ENCODE measurements around the gene HINT2. TPM values are rescaled to one million over a fixed set of nuclear protein-coding genes. Genes with fewer than 3 reads are reported as not detected.

The HINT2 gene
- total RNA-seq, 6 experiments from 2014 or later = 23.3 to 35.3 (median 34.6) TPM

GRCh38 chr9:35852876-35853865 lies 38.3 kb upstream of the HINT2 start:
- Mint-ChIP-seq H3K27me3 (ENCODE audit: insufficient read depth) (peaks cover 10% of the 10 kb centered on the region), H3K9me3 (no peaks in the 10 kb centered on the region), H3K4me1 (ENCODE audit: low read depth) (peaks cover 10% of the 10 kb centered on the region), H3K4me3 (no peak overlapping the region), H3K36me3 (ENCODE audit: low read depth) (no peaks in the 10 kb centered on the region), H3K27ac (no peak overlapping the region)
- no peak for TF ChIP-seq CTCF (IDR thresholded peaks at IDR 0.05)
- DNase-seq = no peak

GRCh38 chr9:35852267-35852815 lies 37.5 kb upstream of the HINT2 start:
- Mint-ChIP-seq H3K36me3 (ENCODE audit: low read depth) (no peaks in the 10 kb centered on the region), H3K4me3 (no peak overlapping the region), H3K4me1 (ENCODE audit: low read depth) (peaks cover 19% of the 10 kb centered on the region), H3K9me3 (no peaks in the 10 kb centered on the region), H3K27me3 (ENCODE audit: insufficient read depth) (peaks cover 8% of the 10 kb centered on the region), H3K27ac (no peak overlapping the region)
- TF ChIP-seq CTCF (IDR thresholded peaks at IDR 0.05) = no peak
- DNase-seq = no peak

- Mint-ChIP-seq H3K9me3 (no peaks in the 10 kb centered on the region), H3K4me3 (peak overlapping the region; percentile 67), H3K36me3 (ENCODE audit: low read depth) (no peaks in the 10 kb centered on the region), H3K27me3 (ENCODE audit: insufficient read depth) (no peaks in the 10 kb centered on the region; the same call in none of the 2 replicates), H3K4me1 (ENCODE audit: low read depth) (peaks cover 45% of the 10 kb centered on the region), H3K27ac (peak overlapping the region; percentile 83)
- peak; percentile 94 for DNase-seq
- no peak for TF ChIP-seq CTCF (IDR thresholded peaks at IDR 0.05)
Measured at GRCh38 chr9:35847792-35848572, 33.1 kb upstream of the HINT2 start.

- DNase-seq = no peak
- peaks cover 45% of the 10 kb centered on the region for H3K4me1 Mint-ChIP-seq (ENCODE audit: low read depth)
- H3K4me3 Mint-ChIP-seq = no peak overlapping the region
- H3K27ac Mint-ChIP-seq = peak overlapping the region; percentile 75; the same call in 1 of the 2 replicates
- no peaks in the 10 kb centered on the region for H3K9me3 Mint-ChIP-seq
- H3K36me3 Mint-ChIP-seq (ENCODE audit: low read depth) = no peaks in the 10 kb centered on the region
- H3K27me3 Mint-ChIP-seq (ENCODE audit: insufficient read depth) = no peaks in the 10 kb centered on the region; the same call in none of the 2 replicates
- no peak for TF ChIP-seq CTCF (IDR thresholded peaks at IDR 0.05)
Measured at GRCh38 chr9:35845824-35846771, 31.3 kb upstream of the HINT2 start.

Data from HFFc6 (cell line).